Measurements from ENCODE around the gene OVOL1.

DNA sequence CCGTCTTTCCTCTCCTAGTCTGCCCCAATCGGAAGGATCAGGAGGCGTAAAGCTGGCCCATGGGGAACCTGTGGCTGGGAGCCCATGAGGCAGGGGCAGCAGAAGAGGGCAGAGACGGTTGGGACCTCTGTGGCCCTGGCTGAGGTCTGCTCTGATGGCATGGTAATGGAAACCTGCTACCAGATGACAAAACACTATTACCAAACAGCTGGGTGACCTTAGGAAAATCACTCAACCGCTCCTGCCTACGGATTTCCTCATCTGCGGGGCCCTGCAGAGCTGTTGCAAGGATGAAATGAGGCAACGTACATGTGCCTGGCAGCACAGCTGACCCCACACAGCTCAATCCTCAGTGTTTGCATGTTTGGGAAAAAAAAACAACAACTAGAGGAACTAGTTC, 10.7 kb upstream of the OVOL1 start:
- TF ChIP-seq EZH2 (IDR thresholded peaks at IDR 0.05; ENCODE audit: low read depth) = no peak
- TF ChIP-seq, protein P1, sequence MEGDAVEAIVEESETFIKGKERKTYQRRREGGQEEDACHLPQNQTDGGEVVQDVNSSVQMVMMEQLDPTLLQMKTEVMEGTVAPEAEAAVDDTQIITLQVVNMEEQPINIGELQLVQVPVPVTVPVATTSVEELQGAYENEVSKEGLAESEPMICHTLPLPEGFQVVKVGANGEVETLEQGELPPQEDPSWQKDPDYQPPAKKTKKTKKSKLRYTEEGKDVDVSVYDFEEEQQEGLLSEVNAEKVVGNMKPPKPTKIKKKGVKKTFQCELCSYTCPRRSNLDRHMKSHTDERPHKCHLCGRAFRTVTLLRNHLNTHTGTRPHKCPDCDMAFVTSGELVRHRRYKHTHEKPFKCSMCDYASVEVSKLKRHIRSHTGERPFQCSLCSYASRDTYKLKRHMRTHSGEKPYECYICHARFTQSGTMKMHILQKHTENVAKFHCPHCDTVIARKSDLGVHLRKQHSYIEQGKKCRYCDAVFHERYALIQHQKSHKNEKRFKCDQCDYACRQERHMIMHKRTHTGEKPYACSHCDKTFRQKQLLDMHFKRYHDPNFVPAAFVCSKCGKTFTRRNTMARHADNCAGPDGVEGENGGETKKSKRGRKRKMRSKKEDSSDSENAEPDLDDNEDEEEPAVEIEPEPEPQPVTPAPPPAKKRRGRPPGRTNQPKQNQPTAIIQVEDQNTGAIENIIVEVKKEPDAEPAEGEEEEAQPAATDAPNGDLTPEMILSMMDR (conservative IDR thresholded peaks at IDR 0.05) = no peak
